K562 (cell line): Measurements from ENCODE around the gene CCR6. TPM values are rescaled to one million over a fixed set of nuclear protein-coding genes. Genes with fewer than 3 reads are reported as not detected.

Experiments
- ATAC-seq: fragments of 200-7000 bp; cut with Tn5 transposase; 3 replicates; pipeline ENCODE4 v1.9.1; 2020; ENCODE audit warnings: moderate library complexity
- BruUV-seq: library from RNA; stranded (reverse); fragments of 400-500 nt; replicated peaks from 2 replicates; lab custom pipeline; 2021; lab: Mats Ljungman, UMichigan
- CTCF ChIA-PET: fragments of 300-600 bp; formaldehyde crosslinking; extraction: SDS; loops from one replicate; lab custom pipeline; 2021; ENCODE audit warnings: low intra/inter-chr PET ratio; lab: Yijun Ruan, JAX
- POLR2A ChIA-PET: fragments of 300-600, 350-650 bp; sonication (Branson Sonifier 250); formaldehyde crosslinking; extraction: SDS; loops from one replicate; lab custom pipeline; 2021; ENCODE audit warnings: antibody characterized with exemption, inconsistent platforms; lab: Yijun Ruan, JAX
- DNase-seq, 4 experiments: peaks; one replicate each; pipeline versions ENCODE4 v3.0.0 to v3.0.0-alpha.2; 2011 to 2018; ENCODE audit warnings: low spot score in 3 of 4, mixed read lengths in 3 of 4; ENCODE audit errors: extremely low read depth in 1 of 4
- FAIRE-seq: peaks from 2 replicates; lab custom pipeline; 2011; peaks lifted over from hg19 to GRCh38; lab: Jason Lieb, UNC
- H2AFZ ChIP-seq: 2 replicates; pipeline ENCODE4 v1.6.0; 2011; ENCODE audit warnings: low read depth, low read length, control low read depth, inconsistent platforms
- H3K27ac ChIP-seq: fragments of 200-600 bp; 3 replicates; pipeline ENCODE4 v1.8.0; 2011; ENCODE audit warnings: low read depth, mild to moderate bottlenecking, control low read depth, inconsistent platforms, low read length, moderate library complexity, mixed read lengths; ENCODE audit errors: extremely low read depth
- H3K27me3 ChIP-seq, 2 experiments: fragments of 300-600 bp in 1 of 2; 2 replicates in 1 of 2; 3 replicates in 1 of 2; pipeline versions ENCODE4 v1.6.0 to v1.8.0; 2011; ENCODE audit warnings: inconsistent platforms in 2 of 2, low read length in 2 of 2, mild to moderate bottlenecking in 1 of 2, mixed read lengths in 1 of 2, moderate library complexity in 1 of 2; ENCODE audit not compliant: control insufficient read depth in 2 of 2, insufficient read depth in 2 of 2
- H3K36me3 ChIP-seq: fragments of 300-600 bp; 3 replicates; pipeline ENCODE4 v1.8.0; 2011; ENCODE audit warnings: mild to moderate bottlenecking, low read length, inconsistent platforms; ENCODE audit not compliant: control insufficient read depth, insufficient read depth
- H3K4me1 ChIP-seq, 2 experiments: fragments of 200-600 bp in 1 of 2; replicated peaks in 1 of 2; 2 replicates in 1 of 2; 3 replicates in 1 of 2; pipeline versions ENCODE4 v1.5.1 to v1.8.0; 2011; ENCODE audit warnings: inconsistent platforms in 2 of 2, low read length in 2 of 2, mild to moderate bottlenecking in 1 of 2, mixed read lengths in 1 of 2, moderate library complexity in 1 of 2; ENCODE audit not compliant: control insufficient read depth in 2 of 2, insufficient read depth in 2 of 2
- H3K4me2 ChIP-seq: 2 replicates; pipeline ENCODE4 v1.6.1; 2011; ENCODE audit warnings: low read length, control low read depth, inconsistent platforms, mixed read lengths; ENCODE audit not compliant: insufficient read depth
- H3K4me3 ChIP-seq: fragments of 200-600 bp; sonication (generic), shearing (Covaris generic); 2 replicates; pipeline ENCODE4 v1.5.1; 2016; ENCODE audit warnings: control low read depth, inconsistent platforms
- H3K79me2 ChIP-seq: fragments of 200-600 bp; 3 replicates; pipeline ENCODE4 v1.8.0; 2011; ENCODE audit warnings: low read length, inconsistent platforms; ENCODE audit not compliant: control insufficient read depth, insufficient read depth
- H3K9ac ChIP-seq, 2 experiments: 2 replicates each; pipeline versions ENCODE4 v1.6.0 to v1.6.1; 2011; ENCODE audit warnings: low read depth in 2 of 2, low read length in 2 of 2, control low read depth in 1 of 2, inconsistent platforms in 1 of 2, mild to moderate bottlenecking in 1 of 2, mixed read lengths in 1 of 2; ENCODE audit not compliant: insufficient read depth in 1 of 2
- H3K9me1 ChIP-seq: one replicate; pipeline ENCODE4 v1.6.0; 2011; ENCODE audit warnings: inconsistent platforms, mild to moderate bottlenecking, low read length, moderate library complexity; ENCODE audit not compliant: control insufficient read depth, insufficient read depth
- H3K9me3 ChIP-seq: replicated peaks from 2 replicates; pipeline ENCODE4 v1.5.1; 2011; ENCODE audit warnings: low read depth, low read length, inconsistent platforms; ENCODE audit not compliant: control insufficient read depth, insufficient read depth
- H4K20me1 ChIP-seq: replicated peaks from 2 replicates; pipeline ENCODE4 v1.6.1; 2011; ENCODE audit warnings: low read length, inconsistent platforms, mixed read lengths; ENCODE audit not compliant: control insufficient read depth, insufficient read depth
- WGBS: fragments of 100-300 bp; shearing (Covaris generic); methylation state at CpG from one replicate; pipeline ENCODE4 v1.1.6; 2016; ENCODE audit warnings: low coverage, mixed read lengths; ENCODE audit not compliant: insufficient coverage; ENCODE audit errors: missing lambda C conversion rate; 5-methylcytosine and 5-hydroxymethylcytosine counted together
- in situ Hi-C: fragments of 300-500 bp; cut with MboI; formaldehyde crosslinking; loops from 4 replicates; pipeline ENCODE4 v1.15.0; 2018; ENCODE audit warnings: inconsistent platforms, mixed read lengths
- intact Hi-C: fragments of 100-400 bp; cut with micrococcal nuclease; formaldehyde crosslinking; loops from 2 replicates; pipeline ENCODE4 v1.14.2; 2022
- polyA plus RNA-seq, 8 experiments: library from polyadenylated mRNA; depleted of rRNA in 4 of 8; stranded (reverse) in 5 of 8; unstranded in 3 of 8; fragments of >200 nt; fragmentation: Nextera tagmentation in 2 of 8; fragmentation: Illumina TruSeq in 1 of 8; extraction: Ambion mirVana in 2 of 8; extraction: Trizol in 1 of 8; gene quantifications; 2 replicates each; pipeline versions ENCODE4 v1.2.1 to v1.2.3, GENCODE V29; 2011 to 2014; ENCODE audit warnings: inconsistent platforms in 1 of 8, missing spikeins in 1 of 8
- total RNA-seq, 7 experiments: library from RNA; depleted of rRNA in 6 of 7; stranded (reverse); fragments of >200 nt in 6 of 7; fragmentation: Illumina TruSeq in 2 of 7; extraction: Trizol in 2 of 7; gene quantifications; 2 replicates each; pipeline versions ENCODE4 v1.2.1 to v1.2.3, GENCODE V29; 2011 to 2021; ENCODE audit warnings: low replicate concordance in 1 of 7
- TF ChIP-seq, protein P1 (sequence below): fragments of 450-650 bp; IDR thresholded peaks from 2 replicates; pipeline ENCODE4 v1.6.1; 2016; ENCODE audit warnings: mild to moderate bottlenecking, moderate library complexity

CCR6 gene
- total and polyA plus RNA-seq, 9 of the 15 experiments (the other 6 are each of a cell fraction or from before 2014, with no cell fraction given), result not detected

- H3K4me2 ChIP-seq, result no peak overlapping the region
- ATAC-seq, result no peak
These were observed 7.2 kb downstream of the CCR6 start for GRCh38 chr6:167130008-167130677.

More at GRCh38 chr6:167130008-167130677, 7.2 kb downstream of the CCR6 start:
- in situ Hi-C loops, result no loop called here
- Histone ChIP-seq H3K9ac (no peak overlapping the region), H3K4me1 (no peaks in the 10 kb centered on the region), H3K79me2 (no peaks in the 10 kb centered on the region), H3K27ac (no peak overlapping the region), H3K27me3 (peaks cover 26 to 44% of the 10 kb centered on the region in 2 experiments), H3K4me3 (no peak overlapping the region), H3K9me3 (no peaks in the 10 kb centered on the region)
- CTCF ChIA-PET, result no interaction called here
- POLR2A ChIA-PET, result interaction anchor here (0.7 to 0.8 kb wide), 2 partner anchors 9 to 302 kb away, joined by 3 to 4 read pairs; no protein-coding TSS in a partner anchor
- under 1% methylated on average over 6 of the region's 6 CpGs for WGBS
- DNase-seq, result no peak
- FAIRE-seq, result no peak
- intact Hi-C loops, result no loop called here
- TF ChIP-seq, protein P1, sequence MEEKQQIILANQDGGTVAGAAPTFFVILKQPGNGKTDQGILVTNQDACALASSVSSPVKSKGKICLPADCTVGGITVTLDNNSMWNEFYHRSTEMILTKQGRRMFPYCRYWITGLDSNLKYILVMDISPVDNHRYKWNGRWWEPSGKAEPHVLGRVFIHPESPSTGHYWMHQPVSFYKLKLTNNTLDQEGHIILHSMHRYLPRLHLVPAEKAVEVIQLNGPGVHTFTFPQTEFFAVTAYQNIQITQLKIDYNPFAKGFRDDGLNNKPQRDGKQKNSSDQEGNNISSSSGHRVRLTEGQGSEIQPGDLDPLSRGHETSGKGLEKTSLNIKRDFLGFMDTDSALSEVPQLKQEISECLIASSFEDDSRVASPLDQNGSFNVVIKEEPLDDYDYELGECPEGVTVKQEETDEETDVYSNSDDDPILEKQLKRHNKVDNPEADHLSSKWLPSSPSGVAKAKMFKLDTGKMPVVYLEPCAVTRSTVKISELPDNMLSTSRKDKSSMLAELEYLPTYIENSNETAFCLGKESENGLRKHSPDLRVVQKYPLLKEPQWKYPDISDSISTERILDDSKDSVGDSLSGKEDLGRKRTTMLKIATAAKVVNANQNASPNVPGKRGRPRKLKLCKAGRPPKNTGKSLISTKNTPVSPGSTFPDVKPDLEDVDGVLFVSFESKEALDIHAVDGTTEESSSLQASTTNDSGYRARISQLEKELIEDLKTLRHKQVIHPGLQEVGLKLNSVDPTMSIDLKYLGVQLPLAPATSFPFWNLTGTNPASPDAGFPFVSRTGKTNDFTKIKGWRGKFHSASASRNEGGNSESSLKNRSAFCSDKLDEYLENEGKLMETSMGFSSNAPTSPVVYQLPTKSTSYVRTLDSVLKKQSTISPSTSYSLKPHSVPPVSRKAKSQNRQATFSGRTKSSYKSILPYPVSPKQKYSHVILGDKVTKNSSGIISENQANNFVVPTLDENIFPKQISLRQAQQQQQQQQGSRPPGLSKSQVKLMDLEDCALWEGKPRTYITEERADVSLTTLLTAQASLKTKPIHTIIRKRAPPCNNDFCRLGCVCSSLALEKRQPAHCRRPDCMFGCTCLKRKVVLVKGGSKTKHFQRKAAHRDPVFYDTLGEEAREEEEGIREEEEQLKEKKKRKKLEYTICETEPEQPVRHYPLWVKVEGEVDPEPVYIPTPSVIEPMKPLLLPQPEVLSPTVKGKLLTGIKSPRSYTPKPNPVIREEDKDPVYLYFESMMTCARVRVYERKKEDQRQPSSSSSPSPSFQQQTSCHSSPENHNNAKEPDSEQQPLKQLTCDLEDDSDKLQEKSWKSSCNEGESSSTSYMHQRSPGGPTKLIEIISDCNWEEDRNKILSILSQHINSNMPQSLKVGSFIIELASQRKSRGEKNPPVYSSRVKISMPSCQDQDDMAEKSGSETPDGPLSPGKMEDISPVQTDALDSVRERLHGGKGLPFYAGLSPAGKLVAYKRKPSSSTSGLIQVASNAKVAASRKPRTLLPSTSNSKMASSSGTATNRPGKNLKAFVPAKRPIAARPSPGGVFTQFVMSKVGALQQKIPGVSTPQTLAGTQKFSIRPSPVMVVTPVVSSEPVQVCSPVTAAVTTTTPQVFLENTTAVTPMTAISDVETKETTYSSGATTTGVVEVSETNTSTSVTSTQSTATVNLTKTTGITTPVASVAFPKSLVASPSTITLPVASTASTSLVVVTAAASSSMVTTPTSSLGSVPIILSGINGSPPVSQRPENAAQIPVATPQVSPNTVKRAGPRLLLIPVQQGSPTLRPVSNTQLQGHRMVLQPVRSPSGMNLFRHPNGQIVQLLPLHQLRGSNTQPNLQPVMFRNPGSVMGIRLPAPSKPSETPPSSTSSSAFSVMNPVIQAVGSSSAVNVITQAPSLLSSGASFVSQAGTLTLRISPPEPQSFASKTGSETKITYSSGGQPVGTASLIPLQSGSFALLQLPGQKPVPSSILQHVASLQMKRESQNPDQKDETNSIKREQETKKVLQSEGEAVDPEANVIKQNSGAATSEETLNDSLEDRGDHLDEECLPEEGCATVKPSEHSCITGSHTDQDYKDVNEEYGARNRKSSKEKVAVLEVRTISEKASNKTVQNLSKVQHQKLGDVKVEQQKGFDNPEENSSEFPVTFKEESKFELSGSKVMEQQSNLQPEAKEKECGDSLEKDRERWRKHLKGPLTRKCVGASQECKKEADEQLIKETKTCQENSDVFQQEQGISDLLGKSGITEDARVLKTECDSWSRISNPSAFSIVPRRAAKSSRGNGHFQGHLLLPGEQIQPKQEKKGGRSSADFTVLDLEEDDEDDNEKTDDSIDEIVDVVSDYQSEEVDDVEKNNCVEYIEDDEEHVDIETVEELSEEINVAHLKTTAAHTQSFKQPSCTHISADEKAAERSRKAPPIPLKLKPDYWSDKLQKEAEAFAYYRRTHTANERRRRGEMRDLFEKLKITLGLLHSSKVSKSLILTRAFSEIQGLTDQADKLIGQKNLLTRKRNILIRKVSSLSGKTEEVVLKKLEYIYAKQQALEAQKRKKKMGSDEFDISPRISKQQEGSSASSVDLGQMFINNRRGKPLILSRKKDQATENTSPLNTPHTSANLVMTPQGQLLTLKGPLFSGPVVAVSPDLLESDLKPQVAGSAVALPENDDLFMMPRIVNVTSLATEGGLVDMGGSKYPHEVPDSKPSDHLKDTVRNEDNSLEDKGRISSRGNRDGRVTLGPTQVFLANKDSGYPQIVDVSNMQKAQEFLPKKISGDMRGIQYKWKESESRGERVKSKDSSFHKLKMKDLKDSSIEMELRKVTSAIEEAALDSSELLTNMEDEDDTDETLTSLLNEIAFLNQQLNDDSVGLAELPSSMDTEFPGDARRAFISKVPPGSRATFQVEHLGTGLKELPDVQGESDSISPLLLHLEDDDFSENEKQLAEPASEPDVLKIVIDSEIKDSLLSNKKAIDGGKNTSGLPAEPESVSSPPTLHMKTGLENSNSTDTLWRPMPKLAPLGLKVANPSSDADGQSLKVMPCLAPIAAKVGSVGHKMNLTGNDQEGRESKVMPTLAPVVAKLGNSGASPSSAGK, result no peak
- TF ChIP-seq, all 486 proteins: peak for 0
- Histone ChIP-seq H4K20me1 (0 out of 2 replicates have a peak, but pooled peaks cover 2% of the 10 kb centered on the region), H3K9me1 (no peaks in the 10 kb centered on the region), H3K36me3 (no peaks in the 10 kb centered on the region), H2AFZ (no peak overlapping the region)
- no TSS peak for BruUV-seq
